Subcutaneous adipose tissue (tissue), 4 donors: ENCODE results near the gene C22orf39. TPM values are rescaled to one million over a fixed set of nuclear protein-coding genes. Genes with fewer than 3 reads are reported as not detected.

ENCODE experiments used
- total RNA-seq, 4 donors: library from RNA; depleted of rRNA; stranded (reverse); fragments of >200 nt; gene quantifications; one replicate each; pipeline ENCODE4 v1.1.0, GENCODE V29; 2016
- TF ChIP-seq, protein P1 (sequence below): fragments of 450-650 bp; IDR thresholded peaks from one replicate; pipeline ENCODE4 v1.5.1; 2016; ENCODE audit warnings: low read depth, mild to moderate bottlenecking, control low read depth, antibody characterized with exemption, moderate library complexity

Gene C22orf39
- total RNA-seq, 4 donors from 2014 or later = 45.4 to 81.8 (median 62.3) TPM

DNA sequence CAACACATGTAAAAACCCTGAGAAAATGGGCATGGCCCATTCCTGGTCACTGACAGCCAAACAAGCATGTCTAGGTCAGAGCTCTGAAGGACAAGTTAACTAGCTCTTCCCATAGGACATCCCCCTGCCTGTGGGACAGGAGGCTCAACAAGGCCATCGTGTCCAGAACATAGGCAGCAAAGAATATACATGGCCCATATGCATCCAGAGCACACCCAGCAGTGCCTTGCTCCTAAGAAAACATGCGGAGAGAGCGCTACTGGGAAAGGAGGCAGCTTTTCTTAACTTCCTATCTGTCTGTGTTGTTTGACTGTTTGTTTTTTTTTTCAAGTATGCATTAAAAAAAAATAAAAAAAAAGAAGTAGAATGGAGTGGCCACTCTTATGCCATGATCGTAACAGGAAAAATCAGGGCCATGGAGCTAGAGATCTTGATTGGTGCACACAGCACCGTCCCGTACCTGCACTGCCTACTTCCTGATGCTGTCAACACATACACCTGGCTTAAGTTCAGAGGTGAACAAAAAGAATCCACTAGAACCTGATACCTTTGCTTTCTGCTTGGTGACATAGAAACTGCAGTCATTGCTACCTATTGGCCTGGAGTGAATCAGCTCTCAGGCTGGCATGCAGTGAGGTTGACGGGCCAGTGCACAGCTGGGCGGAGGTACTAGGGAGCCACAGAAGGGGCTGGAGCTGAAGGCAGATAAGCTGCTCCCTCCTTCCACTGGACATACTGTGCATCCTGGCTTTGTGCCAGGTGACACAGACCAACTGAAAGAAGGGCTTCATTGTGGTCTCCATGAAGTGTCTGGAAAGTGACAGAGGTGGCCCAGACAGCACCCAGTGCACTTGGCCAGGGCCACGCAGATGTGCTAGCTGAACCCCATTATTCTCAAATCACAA is 19.6 kb upstream of the C22orf39 start:
- TF ChIP-seq, protein P1, sequence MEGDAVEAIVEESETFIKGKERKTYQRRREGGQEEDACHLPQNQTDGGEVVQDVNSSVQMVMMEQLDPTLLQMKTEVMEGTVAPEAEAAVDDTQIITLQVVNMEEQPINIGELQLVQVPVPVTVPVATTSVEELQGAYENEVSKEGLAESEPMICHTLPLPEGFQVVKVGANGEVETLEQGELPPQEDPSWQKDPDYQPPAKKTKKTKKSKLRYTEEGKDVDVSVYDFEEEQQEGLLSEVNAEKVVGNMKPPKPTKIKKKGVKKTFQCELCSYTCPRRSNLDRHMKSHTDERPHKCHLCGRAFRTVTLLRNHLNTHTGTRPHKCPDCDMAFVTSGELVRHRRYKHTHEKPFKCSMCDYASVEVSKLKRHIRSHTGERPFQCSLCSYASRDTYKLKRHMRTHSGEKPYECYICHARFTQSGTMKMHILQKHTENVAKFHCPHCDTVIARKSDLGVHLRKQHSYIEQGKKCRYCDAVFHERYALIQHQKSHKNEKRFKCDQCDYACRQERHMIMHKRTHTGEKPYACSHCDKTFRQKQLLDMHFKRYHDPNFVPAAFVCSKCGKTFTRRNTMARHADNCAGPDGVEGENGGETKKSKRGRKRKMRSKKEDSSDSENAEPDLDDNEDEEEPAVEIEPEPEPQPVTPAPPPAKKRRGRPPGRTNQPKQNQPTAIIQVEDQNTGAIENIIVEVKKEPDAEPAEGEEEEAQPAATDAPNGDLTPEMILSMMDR = no peak

- TF ChIP-seq, protein P1 = no peak
Measured at GRCh38 chr22:19466126-19466716, 18.7 kb upstream of the C22orf39 start.

DNA sequence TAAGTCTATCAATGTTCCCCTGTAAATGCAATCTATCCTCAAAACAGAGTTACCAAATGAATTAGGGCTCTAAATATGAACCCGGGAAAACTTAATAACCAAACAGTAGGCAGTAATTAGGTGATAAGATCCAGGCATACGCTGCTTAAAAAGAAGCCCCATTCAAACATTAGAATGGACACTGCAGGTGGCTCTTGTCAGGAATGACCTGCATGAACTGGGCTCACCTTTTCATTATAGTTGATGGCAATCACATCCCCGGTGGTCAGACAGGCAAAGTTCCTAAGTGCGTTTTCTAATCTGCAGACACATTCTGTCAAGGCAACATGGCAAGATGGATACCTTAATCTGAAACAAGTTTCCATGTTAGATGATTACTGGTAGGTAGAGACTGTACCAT is 17.5 kb upstream of the C22orf39 start:
- TF ChIP-seq, protein P1 = no peak

DNA sequence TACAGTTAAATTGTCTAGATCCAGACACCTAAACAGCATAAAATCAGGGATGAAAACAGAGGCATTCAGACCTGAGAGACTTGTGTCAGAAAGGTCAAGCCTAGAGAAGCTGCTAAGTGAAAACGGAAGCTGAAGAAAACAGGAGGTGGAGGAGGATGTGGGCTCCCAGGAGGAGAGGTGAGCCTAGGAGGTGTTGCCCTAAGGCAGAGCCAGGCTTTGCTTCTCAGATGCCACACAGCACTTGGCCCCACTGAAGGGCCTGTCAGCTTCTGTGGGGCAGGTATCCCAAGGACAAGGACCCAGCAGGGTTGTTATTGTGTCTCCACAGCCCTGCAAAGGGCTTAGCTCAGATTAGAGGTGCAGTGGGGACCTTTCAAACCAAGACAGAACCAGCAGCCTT is 17.0 kb upstream of the C22orf39 start:
- TF ChIP-seq, protein P1 = no peak

GRCh38 chr22:19463491-19464469 is 16.3 kb upstream of the C22orf39 start:
- TF ChIP-seq, protein P1 = no peak

DNA sequence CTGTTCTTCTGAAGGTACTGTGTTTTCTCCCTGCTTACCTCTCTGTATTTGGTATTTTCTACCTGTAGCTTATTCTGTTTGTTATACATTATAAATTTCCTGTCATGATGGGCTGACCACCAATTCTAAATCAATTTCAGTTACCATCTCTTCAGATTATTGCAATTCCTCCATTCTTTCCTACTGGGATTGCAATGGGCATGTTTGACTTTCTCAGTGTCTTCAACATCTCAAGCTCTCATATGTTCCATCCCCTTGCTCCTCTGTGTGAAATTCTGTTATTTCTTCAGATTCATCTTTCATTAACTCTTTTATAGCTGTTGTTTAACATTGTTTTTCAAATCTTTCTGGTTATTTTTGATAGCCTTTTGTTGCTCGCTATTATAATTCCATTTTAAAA is 15.5 kb upstream of the C22orf39 start:
- TF ChIP-seq, protein P1 = no peak
